Measurements from ENCODE around the gene ELMO3. TPM values are rescaled to one million over a fixed set of nuclear protein-coding genes. Genes with fewer than 3 reads are reported as not detected.

ELMO3 gene
- total RNA-seq, 1 donor from 2014 or later, result 0.80 TPM

DNA sequence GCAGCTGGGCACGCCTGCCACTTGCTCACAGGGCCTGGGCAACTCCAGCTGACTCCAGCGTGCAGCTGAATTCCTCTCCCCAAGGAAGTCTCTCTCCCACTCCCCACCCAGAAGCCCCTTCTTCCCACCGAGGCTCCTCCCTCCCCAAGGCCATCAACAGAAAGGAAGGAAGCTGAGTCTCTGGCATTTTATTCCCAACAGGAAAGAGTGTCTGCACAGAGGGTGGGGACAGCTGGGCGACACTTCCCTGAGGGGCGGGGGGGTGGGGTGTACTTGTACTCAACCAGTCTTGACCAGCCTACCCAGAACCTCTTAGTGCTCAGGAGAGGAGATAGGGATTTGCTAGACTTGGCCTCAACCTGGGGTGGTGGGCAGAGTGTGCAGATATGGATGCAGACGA is 8.9 kb upstream of the ELMO3 start, which contains the start of gene EXOC3L1:
EXOC3L1 (minus strand) TSS at position 96 of the 400 bp plus-strand sequence. CDS start 460 bp downstream, outside the sequence.
- TF ChIP-seq, protein P1, sequence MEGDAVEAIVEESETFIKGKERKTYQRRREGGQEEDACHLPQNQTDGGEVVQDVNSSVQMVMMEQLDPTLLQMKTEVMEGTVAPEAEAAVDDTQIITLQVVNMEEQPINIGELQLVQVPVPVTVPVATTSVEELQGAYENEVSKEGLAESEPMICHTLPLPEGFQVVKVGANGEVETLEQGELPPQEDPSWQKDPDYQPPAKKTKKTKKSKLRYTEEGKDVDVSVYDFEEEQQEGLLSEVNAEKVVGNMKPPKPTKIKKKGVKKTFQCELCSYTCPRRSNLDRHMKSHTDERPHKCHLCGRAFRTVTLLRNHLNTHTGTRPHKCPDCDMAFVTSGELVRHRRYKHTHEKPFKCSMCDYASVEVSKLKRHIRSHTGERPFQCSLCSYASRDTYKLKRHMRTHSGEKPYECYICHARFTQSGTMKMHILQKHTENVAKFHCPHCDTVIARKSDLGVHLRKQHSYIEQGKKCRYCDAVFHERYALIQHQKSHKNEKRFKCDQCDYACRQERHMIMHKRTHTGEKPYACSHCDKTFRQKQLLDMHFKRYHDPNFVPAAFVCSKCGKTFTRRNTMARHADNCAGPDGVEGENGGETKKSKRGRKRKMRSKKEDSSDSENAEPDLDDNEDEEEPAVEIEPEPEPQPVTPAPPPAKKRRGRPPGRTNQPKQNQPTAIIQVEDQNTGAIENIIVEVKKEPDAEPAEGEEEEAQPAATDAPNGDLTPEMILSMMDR (IDR thresholded peaks at IDR 0.05; ENCODE audit: borderline replicate concordance), result no peak

DNA sequence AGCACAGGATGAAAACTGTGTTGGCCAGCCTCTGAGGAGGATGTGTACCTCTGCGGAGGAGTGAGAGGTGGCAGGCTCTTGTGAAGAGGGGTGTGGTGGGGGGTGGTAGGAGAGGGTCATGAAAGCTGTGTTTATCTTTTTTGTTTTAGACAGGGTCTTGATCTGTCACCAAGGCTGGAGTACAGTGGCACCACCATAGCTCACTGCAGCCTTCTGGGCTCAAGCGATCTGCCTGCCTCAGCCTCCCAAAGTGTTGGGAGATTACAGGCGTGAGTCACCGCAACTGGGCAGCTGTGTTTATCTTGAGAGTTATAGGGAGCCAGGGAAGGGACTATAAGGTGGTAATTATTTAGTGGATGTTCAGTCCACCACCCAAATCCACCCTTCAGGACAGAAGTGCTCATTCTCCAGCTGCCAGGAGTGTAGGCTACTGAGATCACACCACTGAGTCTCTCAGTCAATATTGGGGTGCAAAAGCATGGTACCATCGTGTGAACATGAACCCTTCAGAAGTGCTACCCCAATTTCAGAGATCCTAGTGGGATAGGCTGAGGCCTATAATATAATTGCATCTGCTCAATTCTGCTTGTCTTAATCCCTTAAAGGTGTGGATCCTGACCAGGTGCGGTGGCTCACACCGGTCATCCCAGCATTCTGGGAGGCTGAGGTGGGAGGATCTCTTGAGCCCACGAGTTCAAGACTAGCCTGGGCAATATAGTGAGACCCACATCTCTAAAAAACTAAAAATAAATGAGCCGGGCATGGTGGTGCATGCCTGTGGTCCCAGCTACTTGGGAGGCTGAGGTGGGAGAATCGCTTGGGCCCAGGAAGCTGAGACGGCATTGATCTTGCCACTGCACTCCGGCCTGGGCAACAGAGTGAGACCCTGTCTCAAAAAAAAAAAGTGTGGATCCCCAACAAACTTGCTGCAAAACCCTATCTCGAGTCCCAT is 8.2 kb upstream of the ELMO3 start:
- H3K27me3 ChIP-seq (ENCODE audit: low read depth), result no peaks in the 10 kb centered on the region
- TF ChIP-seq, protein P1 (IDR thresholded peaks at IDR 0.05; ENCODE audit: borderline replicate concordance), result no peak
- no peaks in the 10 kb centered on the region for H3K9me3 ChIP-seq (replicated peaks)
- H3K4me3 ChIP-seq, result peak overlapping the region; percentile 53
- intact Hi-C loops (cut with micrococcal nuclease), result no loop called here
- no peak for DNase-seq
- peaks cover 48% of the 10 kb centered on the region for H3K4me1 ChIP-seq
- peak overlapping the region; percentile 88 for H3K27ac ChIP-seq (replicated peaks)
- peaks cover 21% of the 10 kb centered on the region for H3K36me3 ChIP-seq

More for the DNA sequence above, 8.9 kb upstream of the ELMO3 start, which contains the start of gene EXOC3L1:
- H3K36me3 ChIP-seq, result peaks cover 14% of the 10 kb centered on the region
- H3K27me3 ChIP-seq (ENCODE audit: low read depth), result no peaks in the 10 kb centered on the region
- peak within 1 kb of the TSS; percentile 53 for H3K4me3 ChIP-seq
- DNase-seq, result no peak
- intact Hi-C loops (cut with micrococcal nuclease), result no loop called here
- H3K4me1 ChIP-seq, result peaks cover 54% of the 10 kb centered on the region
- peak within 1 kb of the TSS; percentile 88 for H3K27ac ChIP-seq (replicated peaks)
- H3K9me3 ChIP-seq (replicated peaks), result no peaks in the 10 kb centered on the region

- intact Hi-C loops (cut with micrococcal nuclease), result no loop called here
- Histone ChIP-seq H3K27me3 (ENCODE audit: low read depth) (no peaks in the 10 kb centered on the region), H3K36me3 (peaks cover 29% of the 10 kb centered on the region), H3K9me3 (replicated peaks) (no peaks in the 10 kb centered on the region), H3K4me3 (peak overlapping the region; percentile 86), H3K4me1 (peaks cover 42% of the 10 kb centered on the region), H3K27ac (replicated peaks) (peak overlapping the region; percentile 88)
- DNase-seq, result no peak
- TF ChIP-seq, protein P1 (IDR thresholded peaks at IDR 0.05; ENCODE audit: borderline replicate concordance), result no peak
These were observed 7.4 kb upstream of the ELMO3 start for GRCh38 chr16:67191411-67191994.

GRCh38 chr16:67191995-67192681 is 6.8 kb upstream of the ELMO3 start, which contains the start of gene E2F4:
E2F4 (plus strand) TSS chr16:67192155; CDS start chr16:67192228, 73 bp downstream.
- peak; percentile 90 for DNase-seq
- Histone ChIP-seq H3K4me3 (peak within 1 kb of the TSS; percentile 86), H3K4me1 (peaks cover 42% of the 10 kb centered on the region), H3K9me3 (replicated peaks) (no peaks in the 10 kb centered on the region), H3K36me3 (peaks cover 35% of the 10 kb centered on the region), H3K27ac (replicated peaks) (peak within 1 kb of the TSS; percentile 88), H3K27me3 (ENCODE audit: low read depth) (no peaks in the 10 kb centered on the region)
- intact Hi-C loops (cut with micrococcal nuclease), result no loop called here
- TF ChIP-seq, protein P1 (IDR thresholded peaks at IDR 0.05; ENCODE audit: borderline replicate concordance), result no peak

GRCh38 chr16:67192781-67193361 is 6.1 kb upstream of the ELMO3 start:
- peaks cover 42% of the 10 kb centered on the region for H3K36me3 ChIP-seq
- intact Hi-C loops (cut with micrococcal nuclease), result no loop called here
- H3K4me1 ChIP-seq, result peaks cover 48% of the 10 kb centered on the region
- peak overlapping the region; percentile 88 for H3K27ac ChIP-seq (replicated peaks)
- TF ChIP-seq, protein P1 (IDR thresholded peaks at IDR 0.05; ENCODE audit: borderline replicate concordance), result no peak
- H3K4me3 ChIP-seq, result peak overlapping the region; percentile 86
- DNase-seq, result no peak
- no peaks in the 10 kb centered on the region for H3K9me3 ChIP-seq (replicated peaks)
- H3K27me3 ChIP-seq (ENCODE audit: low read depth), result no peaks in the 10 kb centered on the region

All from left ventricle myocardium inferior (tissue), 1 donor.